ENCODE measurements around the gene MXD1.
A peak's percentile ranks its signal among the peaks of the same experiment; 100 is the strongest.
"Not testable (repeated sequence)": the region's sequence is repeated elsewhere in the genome, so short reads cannot be mapped to it uniquely, and the experiment has no call there.

MXD1 gene, protein sequence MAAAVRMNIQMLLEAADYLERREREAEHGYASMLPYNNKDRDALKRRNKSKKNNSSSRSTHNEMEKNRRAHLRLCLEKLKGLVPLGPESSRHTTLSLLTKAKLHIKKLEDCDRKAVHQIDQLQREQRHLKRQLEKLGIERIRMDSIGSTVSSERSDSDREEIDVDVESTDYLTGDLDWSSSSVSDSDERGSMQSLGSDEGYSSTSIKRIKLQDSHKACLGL

DNA sequence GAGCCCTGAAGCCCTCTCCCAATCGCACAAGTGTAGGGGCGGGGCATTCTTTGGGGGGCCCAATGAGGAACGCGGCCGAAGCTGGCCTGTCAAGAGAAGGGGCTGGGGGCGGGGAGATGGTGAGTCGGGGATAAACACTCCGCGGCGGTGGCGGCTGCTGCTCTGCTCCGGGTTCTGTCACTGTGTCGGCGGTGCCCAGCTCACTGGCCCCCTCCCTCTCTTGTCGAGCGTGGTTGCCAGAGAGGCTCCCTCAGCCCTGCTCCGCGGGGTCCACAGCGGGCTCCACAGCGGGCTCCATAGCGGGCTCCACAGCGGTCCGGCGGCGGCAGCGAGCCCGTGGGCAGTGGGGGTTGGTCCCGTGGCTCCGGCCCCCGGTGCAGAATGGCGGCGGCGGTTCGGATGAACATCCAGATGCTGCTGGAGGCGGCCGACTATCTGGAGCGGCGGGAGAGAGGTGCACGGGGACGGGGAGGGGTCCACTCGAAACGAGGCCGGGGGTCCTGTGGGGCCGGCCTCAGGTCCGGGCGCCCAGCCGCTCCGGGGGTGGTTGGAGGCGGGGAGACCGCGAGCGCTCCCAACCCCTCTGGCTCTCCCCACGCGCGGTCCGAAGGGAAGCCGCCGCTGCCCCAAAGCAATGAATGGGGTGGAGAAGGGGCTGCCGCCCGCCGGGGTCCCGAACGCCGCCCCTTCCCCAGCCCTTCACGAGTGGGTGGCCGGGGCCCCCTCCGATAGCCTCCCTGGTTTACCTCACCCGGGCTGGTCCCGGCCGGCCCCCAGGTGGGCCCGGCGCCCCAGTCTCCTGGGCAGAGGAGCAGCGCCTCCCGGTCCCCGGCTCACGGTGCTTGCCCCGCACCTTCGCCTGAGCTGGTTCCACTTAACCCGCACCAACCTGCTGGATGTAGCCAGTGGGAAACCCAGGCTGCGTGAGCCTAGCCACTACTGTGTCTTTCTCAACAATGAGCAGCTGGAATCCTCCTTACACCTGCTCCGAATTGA, at the start of gene MXD1:
TSS of gene MXD1 (plus strand) at position 160 of the 996 bp plus-strand sequence. CDS start at position 382, 222 bp downstream.
- no peak for TF ChIP-seq JUND (IDR thresholded peaks at IDR 0.05; ENCODE audit: low read depth)
- in situ Hi-C loops (cut with HindIII; ENCODE audit: low pct_unique_long_range_greater_than_20kb, low sequenced_read_pairs) = no loop called here
- peak in 1 of 2 experiments; percentile 13 for DNase-seq (ENCODE audit: low read depth in 1 of 2, low spot score in 1 of 2)

DNA sequence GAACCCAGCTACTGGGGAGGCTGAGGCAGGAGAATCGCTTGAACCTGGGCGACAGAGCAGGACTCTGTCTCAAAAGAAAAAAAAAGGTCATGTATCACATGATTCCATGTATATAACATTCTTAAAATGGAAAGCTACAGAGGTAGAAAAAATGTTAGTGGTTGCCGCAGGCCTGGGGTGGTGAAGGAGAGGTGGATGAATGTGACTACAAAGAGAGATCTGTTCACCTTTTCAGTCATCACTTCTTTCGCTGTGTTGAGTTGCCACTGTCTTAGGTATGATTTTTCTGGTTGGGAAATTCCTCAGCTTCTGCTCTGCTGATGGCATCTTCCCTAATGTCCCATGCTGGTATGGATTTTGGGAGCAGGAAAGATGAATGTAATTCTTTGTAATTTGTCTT, 26.5 kb upstream of the MXD1 start:
- no peak for DNase-seq (ENCODE audit: low read depth in 1 of 2, low spot score in 1 of 2)
- TF ChIP-seq JUND (IDR thresholded peaks at IDR 0.05; ENCODE audit: low read depth) = no peak
- in situ Hi-C loops (cut with HindIII; ENCODE audit: low pct_unique_long_range_greater_than_20kb, low sequenced_read_pairs) = no loop called here

DNA sequence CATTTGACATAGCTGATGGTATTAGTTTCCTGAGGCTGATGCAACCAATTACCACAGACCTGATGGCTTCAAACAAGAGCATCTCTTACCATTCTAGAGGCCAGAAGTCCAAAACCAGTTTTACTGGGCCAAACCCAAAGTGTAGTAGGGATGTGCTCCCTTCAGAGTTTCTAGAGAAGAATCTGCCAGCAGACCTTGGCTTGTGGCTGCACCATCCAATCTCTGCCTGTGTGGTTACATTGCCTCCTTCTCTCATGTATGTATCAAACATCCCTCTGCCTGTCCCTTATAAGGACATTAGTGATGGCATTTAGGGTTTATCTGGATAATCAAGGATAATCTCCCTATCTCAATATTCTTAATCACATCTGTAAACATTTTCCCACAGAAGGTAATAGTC, 25.6 kb upstream of the MXD1 start:
- no peak for TF ChIP-seq JUND (IDR thresholded peaks at IDR 0.05; ENCODE audit: low read depth)
- in situ Hi-C loops (cut with HindIII; ENCODE audit: low pct_unique_long_range_greater_than_20kb, low sequenced_read_pairs) = no loop called here
- no peak for DNase-seq (ENCODE audit: low read depth in 1 of 2, low spot score in 1 of 2)

DNA sequence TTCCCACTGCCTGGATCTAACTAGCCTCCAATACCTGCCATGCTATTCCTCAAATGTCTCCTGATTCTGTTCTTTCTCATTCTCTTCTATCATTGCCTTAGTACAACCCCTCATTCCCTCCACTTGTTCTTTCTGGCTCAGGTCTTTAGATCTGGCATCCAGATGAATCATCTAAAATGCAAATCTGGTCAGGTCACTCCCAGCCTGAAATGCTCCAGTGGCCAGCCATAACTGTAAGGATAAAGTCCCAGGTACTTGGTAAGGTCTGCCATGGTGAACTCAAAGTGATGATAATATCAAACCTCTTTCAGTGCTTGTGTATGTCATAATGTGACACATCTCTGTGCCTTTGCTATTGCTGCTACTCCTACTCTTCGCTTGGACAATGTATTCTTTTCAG, 24.0 kb upstream of the MXD1 start:
- TF ChIP-seq JUND (IDR thresholded peaks at IDR 0.05; ENCODE audit: low read depth) = no peak
- in situ Hi-C loops (cut with HindIII; ENCODE audit: low pct_unique_long_range_greater_than_20kb, low sequenced_read_pairs) = no loop called here

DNA sequence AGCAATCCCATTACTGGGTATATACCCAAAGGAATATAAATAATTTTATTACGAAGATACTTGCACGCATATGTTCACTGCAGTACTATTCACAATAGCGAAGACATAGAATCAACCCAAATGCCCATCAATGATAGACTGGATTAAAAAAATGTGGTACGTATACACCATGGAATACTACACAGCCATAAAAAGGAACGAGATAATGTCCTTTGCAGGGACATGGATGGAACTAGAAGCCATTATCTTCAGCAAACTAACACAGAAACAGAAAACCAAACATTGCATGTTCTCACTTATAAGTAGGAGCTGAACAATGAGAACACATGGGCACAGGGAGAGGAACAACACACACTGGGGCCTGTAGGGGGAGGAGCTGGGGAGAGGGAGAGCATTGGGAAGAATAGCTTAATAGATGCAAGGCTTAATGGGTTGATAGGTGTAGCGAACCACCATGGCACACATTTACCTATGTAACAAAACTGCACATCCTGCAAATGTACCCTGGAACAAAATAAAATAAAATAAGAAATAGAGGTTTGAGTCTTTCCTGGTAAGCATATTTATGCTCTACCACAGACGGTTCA, 22.0 kb upstream of the MXD1 start:
- DNase-seq (ENCODE audit: low read depth in 1 of 2, low spot score in 1 of 2) = peak in 1 of 2 experiments; percentile 3
- in situ Hi-C loops (cut with HindIII; ENCODE audit: low pct_unique_long_range_greater_than_20kb, low sequenced_read_pairs) = not testable (repeated sequence)

More for the DNA sequence above, 24.0 kb upstream of the MXD1 start:
- DNase-seq (ENCODE audit: low read depth in 1 of 2, low spot score in 1 of 2) = no peak

DNA sequence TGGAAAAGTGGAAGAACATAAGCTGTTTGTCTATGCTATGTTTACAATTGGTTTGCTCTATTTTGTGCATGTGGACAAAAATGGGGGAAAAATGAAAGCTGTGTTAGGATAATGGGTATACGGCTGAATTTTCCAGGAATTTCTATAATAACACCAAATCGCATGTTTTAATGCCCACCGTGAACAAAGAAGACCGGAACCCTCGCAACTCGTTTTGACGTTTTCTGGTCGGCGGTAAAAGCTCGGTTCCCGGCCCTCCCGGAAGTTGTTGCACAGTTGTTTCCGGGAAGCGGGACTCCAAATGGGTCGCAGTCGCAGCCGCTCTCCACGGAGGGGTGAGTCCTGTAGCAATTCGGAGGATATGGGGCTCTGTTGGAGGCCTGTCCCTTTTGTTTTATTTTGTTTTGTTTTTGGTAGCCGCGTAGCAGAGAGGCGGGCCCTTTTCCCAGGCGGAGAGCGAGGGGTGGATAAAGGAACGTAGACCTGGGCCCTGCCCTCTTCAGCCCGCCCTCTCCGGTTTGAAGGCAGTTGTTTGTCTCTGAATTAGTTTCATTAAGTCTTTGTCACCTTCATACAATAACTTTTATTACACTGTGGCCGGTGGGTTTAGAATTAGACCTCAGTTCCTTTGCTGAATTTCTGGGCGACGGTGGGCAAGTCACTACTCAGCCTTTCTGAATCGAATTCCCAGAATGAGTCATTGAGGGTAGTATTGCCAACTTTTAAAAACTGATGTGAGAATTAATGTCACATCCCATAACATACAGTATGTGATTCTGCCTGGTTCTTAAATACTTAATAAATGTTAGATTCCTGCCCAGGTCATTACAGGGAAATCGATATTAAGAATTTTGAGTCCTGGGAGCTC, 21.0 kb upstream of the MXD1 start, which contains the start of gene SNRNP27:
TSS of gene SNRNP27 (plus strand) at position 273 of the 868 bp plus-strand sequence. CDS start at position 302, 29 bp downstream.
- DNase-seq (ENCODE audit: low read depth in 1 of 2, low spot score in 1 of 2) = peak; percentile 18 to 80
- TF ChIP-seq JUND (IDR thresholded peaks at IDR 0.05; ENCODE audit: low read depth) = no peak
- in situ Hi-C loops (cut with HindIII; ENCODE audit: low pct_unique_long_range_greater_than_20kb, low sequenced_read_pairs) = no loop called here

DNA sequence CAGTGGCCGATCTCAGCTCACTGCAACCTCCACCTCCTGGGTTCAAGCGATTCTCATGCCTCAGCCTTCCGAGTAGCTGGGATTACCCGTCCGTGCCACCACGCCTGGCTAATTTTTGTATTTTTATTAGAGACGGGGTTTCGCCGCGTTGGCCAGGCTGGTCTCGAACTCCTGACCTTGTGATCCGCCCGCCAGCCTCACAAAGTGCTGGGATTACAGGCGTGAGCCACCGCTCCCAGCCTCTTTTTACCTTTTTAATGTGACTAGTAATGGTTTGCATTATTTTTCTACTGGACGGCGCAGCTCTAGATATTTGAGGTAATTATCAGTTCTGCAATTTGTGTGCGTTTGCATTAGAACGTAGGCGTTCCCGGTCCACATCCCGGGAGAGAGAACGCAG, 20.2 kb upstream of the MXD1 start:
- in situ Hi-C loops (cut with HindIII; ENCODE audit: low pct_unique_long_range_greater_than_20kb, low sequenced_read_pairs); DNase-seq (ENCODE audit: low read depth in 1 of 2, low spot score in 1 of 2): not testable (repeated sequence)

DNA sequence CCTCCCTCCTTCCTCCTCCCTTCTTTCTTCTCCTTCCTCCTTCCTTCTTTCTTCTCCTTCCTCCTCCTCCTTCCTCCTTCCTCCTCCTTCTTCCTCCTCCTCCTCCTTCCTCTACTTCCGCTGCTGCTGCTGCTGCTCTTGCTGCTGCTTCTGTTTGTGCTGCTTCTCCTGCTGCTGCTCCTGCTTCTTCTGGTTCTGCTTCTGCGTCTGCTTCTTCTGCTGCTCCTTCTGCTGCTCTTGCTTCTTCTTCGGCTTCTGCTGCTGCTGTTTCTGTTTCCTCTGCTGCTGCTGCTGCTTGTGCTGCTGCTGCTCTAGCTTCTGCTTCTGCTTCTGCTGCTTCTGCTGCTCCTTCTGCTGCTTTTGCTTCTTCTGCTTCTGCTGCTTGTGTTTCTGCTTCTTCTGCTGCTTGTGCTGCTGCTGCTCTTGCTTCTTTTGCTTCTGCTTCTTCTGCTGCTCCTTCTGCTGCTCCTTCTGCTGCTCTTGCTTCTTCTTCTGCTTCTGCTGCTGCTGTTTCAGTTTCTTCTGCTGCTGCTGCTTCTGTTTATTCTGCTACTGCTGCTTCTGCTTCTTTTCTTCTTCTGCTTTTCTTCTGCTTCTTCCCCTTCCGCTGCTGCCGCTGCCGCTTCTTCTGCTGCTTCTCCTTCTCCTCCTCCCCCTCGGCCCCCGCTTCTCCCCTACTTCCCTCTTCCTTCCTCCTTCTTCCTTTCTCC, 12.5 kb upstream of the MXD1 start:
- peak in 1 of 2 experiments; percentile 1 for DNase-seq (ENCODE audit: low read depth in 1 of 2, low spot score in 1 of 2)
- in situ Hi-C loops (cut with HindIII; ENCODE audit: low pct_unique_long_range_greater_than_20kb, low sequenced_read_pairs) = no loop called here

DNA sequence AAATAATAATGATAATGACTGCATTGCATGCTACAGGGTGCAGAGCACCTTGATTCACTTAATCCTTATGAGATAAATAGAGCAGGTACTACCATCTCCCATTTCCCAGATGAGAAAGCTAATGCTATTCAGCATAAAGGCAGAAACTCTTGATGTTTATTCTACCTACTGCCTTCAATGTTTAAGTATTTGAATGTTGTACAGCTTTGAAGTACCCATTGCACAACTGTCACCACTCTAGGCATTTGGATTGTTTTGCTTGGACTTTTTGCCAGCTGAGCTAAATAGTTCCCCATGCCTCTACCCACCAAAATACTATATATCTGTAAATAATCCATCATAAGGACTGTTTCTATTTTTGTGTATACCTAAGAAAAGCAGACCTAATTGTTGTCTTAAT, 7.7 kb upstream of the MXD1 start:
- DNase-seq (ENCODE audit: low read depth in 1 of 2, low spot score in 1 of 2) = no peak
- TF ChIP-seq JUND (IDR thresholded peaks at IDR 0.05; ENCODE audit: low read depth) = no peak
- in situ Hi-C loops (cut with HindIII; ENCODE audit: low pct_unique_long_range_greater_than_20kb, low sequenced_read_pairs) = no loop called here

More for the DNA sequence above, 12.5 kb upstream of the MXD1 start:
- no peak for TF ChIP-seq JUND (IDR thresholded peaks at IDR 0.05; ENCODE audit: low read depth)

DNA sequence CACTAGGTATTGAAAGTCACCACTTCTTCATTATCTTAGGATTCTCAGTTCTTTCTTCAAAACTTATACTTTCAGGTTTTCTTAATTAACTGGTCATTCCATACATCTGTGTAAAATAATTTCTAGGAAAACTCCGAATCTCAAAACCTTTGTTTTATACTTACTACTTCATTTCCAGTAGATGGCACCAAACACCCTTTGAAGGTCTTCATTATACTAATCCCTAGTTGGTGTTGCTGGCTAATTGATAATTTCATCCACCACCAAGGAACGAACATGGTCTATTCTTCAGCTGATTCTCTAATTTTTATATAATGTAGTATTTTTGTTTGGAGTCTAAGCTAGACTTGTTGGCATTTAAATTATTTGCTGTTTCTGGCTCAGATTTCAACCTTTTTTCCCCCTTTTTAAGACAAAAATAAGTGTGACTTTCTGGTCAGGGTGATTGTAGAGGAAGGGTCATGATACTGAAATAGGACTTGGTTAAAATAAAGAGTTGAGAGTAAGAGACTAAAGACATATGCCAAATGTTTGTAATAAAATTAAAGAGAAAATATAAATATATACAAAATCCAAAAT, 2.8 kb upstream of the MXD1 start:
- TF ChIP-seq JUND (IDR thresholded peaks at IDR 0.05; ENCODE audit: low read depth) = no peak
- peak in 1 of 2 experiments; percentile 52 for DNase-seq (ENCODE audit: low read depth in 1 of 2, low spot score in 1 of 2)
- in situ Hi-C loops (cut with HindIII; ENCODE audit: low pct_unique_long_range_greater_than_20kb, low sequenced_read_pairs) = no loop called here

All from T47D (cell line).